OCI-LY3 (cell line): ENCODE results near the gene RNFT2.
"Not testable (repeated sequence)": the region's sequence is repeated elsewhere in the genome, so short reads cannot be mapped to it uniquely, and the experiment has no call there.

Experiments
- H2AFZ ChIP-seq: fragments of 200-600, 300-600 bp; shearing (Covaris generic); 2 replicates; pipeline ENCODE4 v1.6.0; 2014; ENCODE audit warnings: antibody characterized with exemption, low read depth, low read length
- H3K27ac ChIP-seq: fragments of 200-600, 300-600 bp; sonication (generic); 2 replicates; pipeline ENCODE4 v1.5.1; 2014; ENCODE audit warnings: mild to moderate bottlenecking, low read length, moderate library complexity, mixed read lengths
- H3K27me3 ChIP-seq: fragments of 200-600, 300-600 bp; sonication (generic); 2 replicates; pipeline ENCODE4 v1.6.1; 2014; ENCODE audit warnings: low read depth, low read length, mixed read lengths
- H3K36me3 ChIP-seq: fragments of 200-600, 300-600 bp; sonication (generic); replicated peaks from 2 replicates; pipeline ENCODE3; 2014; ENCODE audit warnings: low read depth, low read length, mixed read lengths
- H3K4me1 ChIP-seq: fragments of 300-600, 200-600 bp; sonication (generic); 2 replicates; pipeline ENCODE4 v1.6.1; 2014; ENCODE audit warnings: low read length, mixed read lengths
- H3K4me2 ChIP-seq: fragments of 200-600, 300-600 bp; sonication (generic); 2 replicates; pipeline ENCODE4 v1.6.1; 2014; ENCODE audit warnings: low read length, mixed read lengths
- H3K4me3 ChIP-seq: fragments of 300-600, 200-600 bp; sonication (generic); 2 replicates; pipeline ENCODE4 v1.5.1; 2014; ENCODE audit warnings: antibody characterized with exemption, mild to moderate bottlenecking, low read length, moderate library complexity
- H3K79me2 ChIP-seq: fragments of 300-600, 200-600 bp; shearing (Covaris generic); 2 replicates; pipeline ENCODE4 v1.6.1; 2014; ENCODE audit warnings: mild to moderate bottlenecking, low read length, mixed read lengths
- H3K9ac ChIP-seq: fragments of 300-600, 200-600 bp; shearing (Covaris generic); 2 replicates; pipeline ENCODE4 v1.6.0; 2014; ENCODE audit warnings: mild to moderate bottlenecking, low read length, moderate library complexity
- H3K9me3 ChIP-seq: fragments of 200-600, 300-600 bp; shearing (Covaris generic); 2 replicates; pipeline ENCODE4 v1.6.1; 2014; ENCODE audit warnings: low read length, mixed read lengths; ENCODE audit not compliant: insufficient read depth
- H4K20me1 ChIP-seq: fragments of 200-600, 300-600 bp; sonication (generic); 2 replicates; pipeline ENCODE4 v1.6.1; 2016; ENCODE audit warnings: low read length, mixed read lengths; ENCODE audit not compliant: insufficient read depth
- CTCF ChIP-seq: fragments of 200-600, 300-600 bp; sonication (generic); IDR thresholded peaks from 2 replicates; pipeline ENCODE4 v1.5.1; 2014; ENCODE audit warnings: antibody characterized with exemption, low read length, low read depth
- EZH2phosphoT487 ChIP-seq: fragments of 200-600 bp; shearing (Covaris generic); IDR thresholded peaks from 2 replicates; pipeline ENCODE4 v1.6.1; 2018; ENCODE audit warnings: antibody characterized with exemption, mixed run types, low read depth

Gene RNFT2

GRCh38 chr12:116783525-116784237 lies 45.6 kb downstream of the RNFT2 start:
- Histone ChIP-seq H3K27me3 (no peaks in the 10 kb centered on the region), H4K20me1 (no peaks in the 10 kb centered on the region), H3K4me3 (no peak overlapping the region), H3K9me3 (no peaks in the 10 kb centered on the region), H3K4me1 (no peaks in the 10 kb centered on the region), H3K9ac (no peak overlapping the region), H3K27ac (no peak overlapping the region), H3K79me2 (no peaks in the 10 kb centered on the region), H2AFZ (no peak overlapping the region), H3K4me2 (no peak overlapping the region), H3K36me3 (peaks cover 13% of the 10 kb centered on the region)
- TF ChIP-seq EZH2phosphoT487, result no peak
- no peak for TF ChIP-seq CTCF

DNA sequence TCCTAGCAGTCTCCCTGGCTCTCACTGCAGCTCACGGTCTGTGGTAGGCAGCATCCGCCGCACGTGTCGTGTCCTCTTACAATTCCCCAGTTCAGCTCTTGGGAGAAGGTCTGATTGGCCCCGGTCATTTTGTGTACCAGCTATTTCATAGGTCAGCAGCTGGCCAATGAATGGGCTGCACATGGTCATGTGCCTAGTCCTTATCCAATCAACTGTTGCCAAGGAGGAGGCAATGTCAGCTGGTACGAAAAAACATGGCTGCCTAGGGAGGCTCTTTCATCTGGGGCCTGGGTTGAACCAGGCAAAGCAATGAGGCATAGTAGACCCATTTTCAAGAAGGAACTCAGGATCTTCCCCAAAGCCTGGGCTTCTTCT lies 46.1 kb downstream of the RNFT2 start:
- Histone ChIP-seq H3K79me2 (no peaks in the 10 kb centered on the region), H3K27ac (no peak overlapping the region), H3K36me3 (peaks cover 13% of the 10 kb centered on the region), H3K4me2 (no peak overlapping the region), H3K27me3 (no peaks in the 10 kb centered on the region), H3K9me3 (no peaks in the 10 kb centered on the region), H3K4me1 (no peaks in the 10 kb centered on the region), H3K4me3 (no peak overlapping the region), H2AFZ (no peak overlapping the region), H3K9ac (no peak overlapping the region), H4K20me1 (no peaks in the 10 kb centered on the region)
- no peak for TF ChIP-seq CTCF
- no peak for TF ChIP-seq EZH2phosphoT487

- H3K27ac ChIP-seq, H3K4me3 ChIP-seq, H3K4me2 ChIP-seq, H4K20me1 ChIP-seq, H3K9ac ChIP-seq, H2AFZ ChIP-seq, H3K9me3 ChIP-seq, H3K27me3 ChIP-seq, H3K4me1 ChIP-seq, H3K79me2 ChIP-seq, H3K36me3 ChIP-seq: not testable (repeated sequence)
Measured at GRCh38 chr12:116789562-116789961, 51.4 kb downstream of the RNFT2 start.

DNA sequence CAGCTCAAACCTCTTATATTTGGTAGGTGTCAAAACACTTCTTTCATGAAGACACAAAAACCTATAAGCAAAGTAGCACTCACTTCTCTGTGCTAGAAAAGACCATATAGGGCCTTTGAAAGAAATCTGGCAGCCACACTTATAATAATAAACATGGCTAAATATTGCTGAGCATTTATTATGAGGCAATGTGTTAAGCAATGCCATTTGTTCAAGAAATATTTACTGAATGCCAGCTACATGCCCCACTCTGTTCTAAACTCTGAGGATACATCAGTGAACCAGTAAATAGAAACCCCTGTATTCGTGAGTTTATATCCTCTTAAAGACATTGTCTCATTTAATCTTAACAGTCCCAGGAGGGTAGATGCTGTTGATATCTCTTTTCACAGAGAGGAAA lies 52.0 kb downstream of the RNFT2 start:
- Histone ChIP-seq H3K4me3 (no peak overlapping the region), H3K27ac (no peak overlapping the region), H3K79me2 (no peaks in the 10 kb centered on the region), H3K27me3 (no peaks in the 10 kb centered on the region), H3K9me3 (no peaks in the 10 kb centered on the region), H2AFZ (no peak overlapping the region), H3K36me3 (peaks cover 8% of the 10 kb centered on the region), H3K4me2 (no peak overlapping the region), H4K20me1 (no peaks in the 10 kb centered on the region), H3K9ac (no peak overlapping the region), H3K4me1 (no peaks in the 10 kb centered on the region)
- TF ChIP-seq EZH2phosphoT487 (no peak), CTCF (no peak)

DNA sequence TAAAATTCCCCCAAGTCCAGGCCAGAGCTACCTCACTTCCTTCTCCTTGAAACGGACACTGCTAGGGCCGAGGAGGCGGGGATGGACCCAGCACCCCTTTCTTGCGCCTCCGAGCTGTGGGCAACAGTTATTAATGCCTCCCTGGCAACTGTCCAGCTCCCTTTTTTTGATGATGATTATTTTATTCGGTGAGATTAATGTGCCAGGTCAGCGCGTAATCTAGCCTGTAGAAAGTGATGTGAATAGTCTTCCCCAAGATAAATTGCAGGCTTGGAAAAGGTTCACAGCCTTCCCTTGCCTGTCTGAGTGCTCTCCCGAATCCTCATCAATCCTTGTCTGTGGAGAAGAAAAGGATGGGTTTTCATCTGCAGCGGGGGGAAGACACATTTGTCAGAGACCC lies 54.3 kb downstream of the RNFT2 start:
- Histone ChIP-seq H3K9me3 (no peaks in the 10 kb centered on the region), H3K4me1 (no peaks in the 10 kb centered on the region), H4K20me1 (no peaks in the 10 kb centered on the region), H2AFZ (no peak overlapping the region), H3K9ac (no peak overlapping the region), H3K27ac (no peak overlapping the region), H3K79me2 (no peaks in the 10 kb centered on the region), H3K4me3 (no peak overlapping the region), H3K27me3 (no peaks in the 10 kb centered on the region), H3K4me2 (no peak overlapping the region), H3K36me3 (peaks cover 4% of the 10 kb centered on the region)
- no peak for TF ChIP-seq EZH2phosphoT487
- no peak for TF ChIP-seq CTCF
